CD4-positive, alpha-beta T cell (primary cell): Measurements from ENCODE around the gene GRK2. TPM values are rescaled to one million over a fixed set of nuclear protein-coding genes. Genes with fewer than 3 reads are reported as not detected.
"Not testable (repeated sequence)": the region's sequence is repeated elsewhere in the genome, so short reads cannot be mapped to it uniquely, and the experiment has no call there.

Source experiments
- ATAC-seq: fragments of 200-7000 bp; cut with Tn5 transposase; one replicate; pipeline ENCODE4 v1.10.0; 2022; ENCODE audit warnings: mild to moderate bottlenecking; ENCODE audit not compliant: poor library complexity
- CTCF ChIA-PET: fragments of 350-600 bp; sonication (Branson Sonifier 250); formaldehyde crosslinking; loops from one replicate; lab custom pipeline; 2021; ENCODE audit warnings: antibody characterized with exemption, inconsistent platforms; lab: Charles Lee
- POLR2A ChIA-PET: fragments of 350-600 bp; sonication (Branson Sonifier 250); formaldehyde crosslinking; loops from one replicate; lab custom pipeline; 2021; ENCODE audit warnings: antibody characterized with exemption, inconsistent platforms; lab: Charles Lee
- DNase-seq, 14 experiments: peaks; one replicate each; pipeline ENCODE4 v3.0.0-alpha.2; 2013 to 2020; ENCODE audit warnings: mixed read lengths in 2 of 14
- H3K27ac ChIP-seq, 2 donors: one replicate each; pipeline versions ENCODE4 v1.5.1 to v1.7.0; 2013; ENCODE audit warnings: low read length in 2 of 2, low read depth in 1 of 2, mild to moderate bottlenecking in 1 of 2
- H3K27me3 ChIP-seq, 2 experiments: 1 replicate in 1 of 2; 2 replicates in 1 of 2; pipeline versions ENCODE4 v1.6.1 to v1.7.0; 2013; ENCODE audit warnings: low read length in 2 of 2, control low read depth in 1 of 2, mild to moderate bottlenecking in 1 of 2, moderate library complexity in 1 of 2; ENCODE audit not compliant: insufficient read depth in 2 of 2, control insufficient read depth in 1 of 2
- H3K36me3 ChIP-seq: one replicate; pipeline ENCODE4 v1.6.1; 2013; ENCODE audit warnings: low read length, control low read depth; ENCODE audit not compliant: insufficient read depth
- H3K4me1 ChIP-seq: one replicate; pipeline ENCODE4 v1.6.1; 2013; ENCODE audit warnings: low read length, control low read depth; ENCODE audit not compliant: insufficient read depth
- H3K4me3 ChIP-seq: one replicate; pipeline ENCODE4 v1.5.1; 2013; ENCODE audit warnings: mild to moderate bottlenecking, low read length, moderate library complexity
- H3K9me3 ChIP-seq, 2 experiments: 1 replicate in 1 of 2; 2 replicates in 1 of 2; pipeline versions ENCODE4 v1.6.1 to v1.7.0; 2013; ENCODE audit warnings: low read length in 2 of 2, mild to moderate bottlenecking in 2 of 2, control low read depth in 1 of 2, moderate library complexity in 1 of 2; ENCODE audit not compliant: control insufficient read depth in 1 of 2, insufficient read depth in 1 of 2
- H3K27ac Mint-ChIP-seq: one replicate; pipeline ENCODE4 v1.8.0; 2020; ENCODE audit warnings: mixed read lengths
- H3K27me3 Mint-ChIP-seq: one replicate; pipeline ENCODE4 v1.8.0; 2021; ENCODE audit warnings: mixed read lengths
- H3K36me3 Mint-ChIP-seq: one replicate; pipeline ENCODE4 v1.8.0; 2021; ENCODE audit warnings: low read depth, mixed read lengths
- H3K4me1 Mint-ChIP-seq: one replicate; pipeline ENCODE4 v1.8.0; 2021; ENCODE audit warnings: low read depth, mixed read lengths
- H3K4me3 Mint-ChIP-seq: one replicate; pipeline ENCODE4 v1.8.0; 2020; ENCODE audit warnings: mild to moderate bottlenecking, mixed read lengths
- H3K9me3 Mint-ChIP-seq: one replicate; pipeline ENCODE4 v1.8.0; 2020; ENCODE audit warnings: mixed read lengths
- CTCF ChIP-seq: fragments of 200-600 bp; IDR thresholded peaks from one replicate; pipeline ENCODE4 v1.8.0; 2022; ENCODE audit warnings: antibody characterized with exemption, mild to moderate bottlenecking
- intact Hi-C, 2 experiments: fragments of 100-400 bp; cut with DNase I in 1 of 2; cut with micrococcal nuclease in 1 of 2; formaldehyde crosslinking; loops; one replicate each; pipeline versions ENCODE4 v1.15.1 to v1.9.0; 2023 to 2025; cut with DNase I, micrococcal nuclease
- total RNA-seq, 174 experiments: library from RNA in 2 of 174; stranded (reverse) in 2 of 174; gene quantifications; one replicate each; pipeline ENCODE4 v1.2.3 and lab custom pipeline; 2021 to 2026

GRK2 gene
- total RNA-seq, 2 experiments from 2014 or later, result 309 to 325 TPM

GRCh38 chr11:67255864-67256263 is 10.4 kb upstream of the GRK2 start:
- no peaks in the 10 kb centered on the region for H3K9me3 ChIP-seq
- Mint-ChIP-seq H3K4me1 (peaks cover 44% of the 10 kb centered on the region), H3K36me3 (peaks cover 64% of the 10 kb centered on the region), H3K27ac (peak overlapping the region; percentile 73), H3K27me3 (no peaks in the 10 kb centered on the region), H3K4me3 (no peak overlapping the region), H3K9me3 (no peaks in the 10 kb centered on the region)
- intact Hi-C loops, result no loop called here
- ChIA-PET CTCF (interaction anchor here (1.2 to 1.6 kb wide), 2 partner anchors 62 to 63 kb away, joined by 3 read pairs; no protein-coding TSS in a partner anchor), POLR2A (no interaction called here)
- H3K27me3 ChIP-seq, result no peaks in the 10 kb centered on the region
- H3K36me3 ChIP-seq, result peaks cover 65% of the 10 kb centered on the region
- peaks cover 20% of the 10 kb centered on the region for H3K4me1 ChIP-seq
- no peak overlapping the region for H3K27ac ChIP-seq
- no peak for TF ChIP-seq CTCF
- ATAC-seq (no peak), DNase-seq (no peak)
- no peak overlapping the region for H3K4me3 ChIP-seq

DNA sequence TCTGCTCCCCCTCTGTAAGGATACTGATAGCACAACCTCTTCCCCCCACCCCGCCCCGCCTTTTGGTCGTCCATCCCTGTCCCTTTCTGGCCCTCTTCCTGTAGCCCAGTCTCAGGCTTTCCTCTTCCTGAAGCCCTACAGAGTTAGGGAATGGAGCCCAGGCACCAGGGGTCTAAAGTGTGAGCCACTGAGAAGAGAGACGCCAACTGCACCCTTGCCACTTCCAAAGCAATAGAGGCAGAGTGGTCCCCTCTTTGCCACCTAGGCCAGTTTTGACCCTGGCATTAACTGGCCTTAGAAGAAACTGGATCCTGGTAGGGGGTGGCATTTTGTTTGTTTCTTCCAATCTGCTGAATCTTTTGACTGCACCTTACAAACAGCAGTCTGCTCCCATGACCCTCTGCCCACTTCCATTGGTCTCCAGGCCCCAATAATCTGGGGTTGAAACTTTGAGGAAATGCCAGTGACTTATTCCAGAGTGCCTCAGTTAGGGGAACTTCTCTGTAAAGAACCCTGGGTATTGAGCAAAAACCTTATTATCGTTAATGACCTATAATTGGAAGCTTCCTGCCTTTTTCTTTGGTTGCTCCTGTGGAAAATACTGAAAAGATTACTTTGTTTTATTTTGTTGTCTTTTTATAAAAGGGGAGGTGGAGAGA is 9.7 kb upstream of the GRK2 start:
- no peak for TF ChIP-seq CTCF
- Mint-ChIP-seq H3K9me3 (no peaks in the 10 kb centered on the region), H3K27ac (peak overlapping the region; percentile 55), H3K4me1 (peaks cover 42% of the 10 kb centered on the region), H3K4me3 (no peak overlapping the region), H3K27me3 (no peaks in the 10 kb centered on the region), H3K36me3 (peaks cover 56% of the 10 kb centered on the region)
- intact Hi-C loops, result no loop called here
- ChIA-PET CTCF (interaction anchor here (1.2 to 1.6 kb wide), 2 partner anchors 61 to 62 kb away, joined by 3 read pairs; no protein-coding TSS in a partner anchor), POLR2A (no interaction called here)
- DNase-seq (no peak), ATAC-seq (no peak)
- Histone ChIP-seq H3K36me3 (peaks cover 58% of the 10 kb centered on the region), H3K27me3 (no peaks in the 10 kb centered on the region), H3K4me3 (no peak overlapping the region), H3K9me3 (no peaks in the 10 kb centered on the region), H3K4me1 (peaks cover 26% of the 10 kb centered on the region), H3K27ac (no peak overlapping the region)

DNA sequence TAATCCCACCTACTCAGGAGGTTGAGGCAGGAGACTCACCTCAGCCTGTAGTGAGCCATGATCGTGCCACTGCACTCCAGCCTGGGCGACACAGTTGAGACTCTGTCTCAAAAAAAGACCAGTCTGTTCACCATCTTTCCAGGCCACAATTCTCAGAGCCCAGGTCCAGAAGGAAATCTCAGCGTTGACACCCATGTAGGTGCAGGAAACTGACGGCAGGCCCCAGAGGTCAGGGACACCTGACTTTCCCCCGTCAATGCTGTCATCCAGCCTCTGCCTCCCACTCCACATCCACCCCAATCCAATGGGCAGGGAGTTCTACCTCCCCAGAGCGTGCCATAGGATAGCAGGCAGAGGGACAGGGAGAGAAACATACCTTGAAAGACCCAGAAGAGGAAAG is 5.9 kb upstream of the GRK2 start:
- TF ChIP-seq CTCF, result no peak
- peaks cover 30% of the 10 kb centered on the region for H3K4me1 ChIP-seq
- Mint-ChIP-seq H3K27me3 (no peaks in the 10 kb centered on the region), H3K9me3 (no peaks in the 10 kb centered on the region), H3K27ac (no peak overlapping the region), H3K4me3 (no peak overlapping the region), H3K4me1 (peaks cover 45% of the 10 kb centered on the region), H3K36me3 (peaks cover 25% of the 10 kb centered on the region)
- H3K4me3 ChIP-seq, result no peak overlapping the region
- ChIA-PET POLR2A (no interaction called here), CTCF (no interaction called here)
- no peak overlapping the region for H3K27ac ChIP-seq
- no peaks in the 10 kb centered on the region for H3K27me3 ChIP-seq
- DNase-seq (peak in 1 of 14 experiments; percentile 0), ATAC-seq (no peak)
- no peaks in the 10 kb centered on the region for H3K9me3 ChIP-seq
- H3K36me3 ChIP-seq, result peaks cover 20% of the 10 kb centered on the region
- intact Hi-C loops, result no loop called here

GRCh38 chr11:67260885-67261639 is 5.2 kb upstream of the GRK2 start:
- Mint-ChIP-seq H3K36me3 (peaks cover 19% of the 10 kb centered on the region), H3K4me1 (peaks cover 51% of the 10 kb centered on the region), H3K4me3 (peak overlapping the region; percentile 72)
- intact Hi-C loops, H3K27me3 ChIP-seq, H3K9me3 Mint-ChIP-seq, H3K27ac Mint-ChIP-seq, H3K9me3 ChIP-seq, H3K27me3 Mint-ChIP-seq, H3K4me3 ChIP-seq, ATAC-seq, H3K27ac ChIP-seq: not testable (repeated sequence)
- Histone ChIP-seq H3K36me3 (peaks cover 13% of the 10 kb centered on the region), H3K4me1 (peaks cover 36% of the 10 kb centered on the region)
- DNase-seq, result peak in 6 of 14 experiments; percentile 12 to 64 (median 49)
- POLR2A ChIA-PET, result interaction anchor here (1.2 to 3.1 kb wide), 7 partner anchors 16 to 176 kb away, joined by 4 to 28 read pairs (median 8); partner anchors contain the start of genes ANKRD13D and PTPRCAP
- CTCF ChIA-PET, result interaction anchor here (1.3 to 4.9 kb wide), 5 partner anchors 8 to 121 kb away, joined by 3 to 57 read pairs (median 6); no protein-coding TSS in a partner anchor
